KOPT-K1 (cell line): ENCODE results near the gene GSTA1.
"Not testable (repeated sequence)": the region's sequence is repeated elsewhere in the genome, so short reads cannot be mapped to it uniquely, and the experiment has no call there.

Experiments used
- H3K27ac ChIP-seq: fragments of 200-600 bp; sonication (generic); 2 replicates; pipeline ENCODE4 v1.5.1; 2016; ENCODE audit warnings: antibody characterized with exemption, mild to moderate bottlenecking, low read depth, low read length; ENCODE audit not compliant: poor library complexity, severe bottlenecking
- H3K36me3 ChIP-seq: fragments of 200-600 bp; sonication (generic); 2 replicates; pipeline ENCODE4 v1.5.1; 2017; ENCODE audit warnings: antibody characterized with exemption, mild to moderate bottlenecking, low read length, moderate library complexity; ENCODE audit not compliant: insufficient read depth
- H3K9me3 ChIP-seq: fragments of 200-600 bp; sonication (generic); 2 replicates; pipeline ENCODE4 v1.5.1; 2017; ENCODE audit warnings: antibody characterized with exemption, low read length, mild to moderate bottlenecking; ENCODE audit not compliant: insufficient read depth, poor library complexity, severe bottlenecking

The GSTA1 gene

GRCh38 chr6:52803668-52804255 is at the start of gene GSTA1:
Gene GSTA1 (minus strand): TSS chr6:52803816. CDS start chr6:52799267, 4,549 bp downstream.
- not testable (repeated sequence) for H3K27ac ChIP-seq, H3K36me3 ChIP-seq, H3K9me3 ChIP-seq

GRCh38 chr6:52849137-52849536 is 45.5 kb upstream of the GSTA1 start:
- H3K36me3 ChIP-seq = no peaks in the 10 kb centered on the region
- H3K9me3 ChIP-seq = peaks cover 3% of the 10 kb centered on the region

GRCh38 chr6:52846002-52846401 is 42.4 kb upstream of the GSTA1 start:
- no peaks in the 10 kb centered on the region for H3K36me3 ChIP-seq
- peaks cover 3% of the 10 kb centered on the region for H3K9me3 ChIP-seq
- no peak overlapping the region for H3K27ac ChIP-seq

More at GRCh38 chr6:52849137-52849536, 45.5 kb upstream of the GSTA1 start:
- no peak overlapping the region for H3K27ac ChIP-seq

GRCh38 chr6:52843605-52844004 is 40.0 kb upstream of the GSTA1 start:
- no peak overlapping the region for H3K27ac ChIP-seq
- H3K36me3 ChIP-seq = no peaks in the 10 kb centered on the region
- peaks cover 2% of the 10 kb centered on the region for H3K9me3 ChIP-seq

GRCh38 chr6:52840763-52841585 is 37.4 kb upstream of the GSTA1 start, which contains the start of gene GSTA5:
Gene GSTA5 (minus strand): TSS chr6:52840813.
- no peaks in the 10 kb centered on the region for H3K36me3 ChIP-seq
- no peaks in the 10 kb centered on the region for H3K9me3 ChIP-seq
- no peak within 1 kb of the TSS for H3K27ac ChIP-seq

GRCh38 chr6:52839124-52840055 is 35.8 kb upstream of the GSTA1 start:
- no peak overlapping the region for H3K27ac ChIP-seq
- no peaks in the 10 kb centered on the region for H3K36me3 ChIP-seq

GRCh38 chr6:52834481-52834880 is 30.9 kb upstream of the GSTA1 start:
- no peak overlapping the region for H3K27ac ChIP-seq
- H3K9me3 ChIP-seq = no peaks in the 10 kb centered on the region
- H3K36me3 ChIP-seq = no peaks in the 10 kb centered on the region

More at GRCh38 chr6:52839124-52840055, 35.8 kb upstream of the GSTA1 start:
- H3K9me3 ChIP-seq = no peaks in the 10 kb centered on the region

- H3K9me3 ChIP-seq, H3K27ac ChIP-seq, H3K36me3 ChIP-seq: not testable (repeated sequence)
These were observed 27.3 kb upstream of the GSTA1 start for GRCh38 chr6:52830869-52831268.

GRCh38 chr6:52829046-52829817 is 25.6 kb upstream of the GSTA1 start:
- Histone ChIP-seq H3K36me3 (no peaks in the 10 kb centered on the region), H3K27ac (no peak overlapping the region), H3K9me3 (peaks cover 5% of the 10 kb centered on the region)

GRCh38 chr6:52828621-52829020 is 25.0 kb upstream of the GSTA1 start:
- H3K27ac ChIP-seq, H3K9me3 ChIP-seq, H3K36me3 ChIP-seq: not testable (repeated sequence)

- not testable (repeated sequence) for H3K36me3 ChIP-seq, H3K27ac ChIP-seq, H3K9me3 ChIP-seq
These were observed 23.6 kb upstream of the GSTA1 start for GRCh38 chr6:52827073-52827783.

GRCh38 chr6:52826513-52826912 is 22.9 kb upstream of the GSTA1 start:
- peaks cover 5% of the 10 kb centered on the region for H3K9me3 ChIP-seq
- no peaks in the 10 kb centered on the region for H3K36me3 ChIP-seq
- no peak overlapping the region for H3K27ac ChIP-seq

GRCh38 chr6:52825900-52826459 is 22.4 kb upstream of the GSTA1 start:
- not testable (repeated sequence) for H3K9me3 ChIP-seq, H3K36me3 ChIP-seq, H3K27ac ChIP-seq
